HFF-Myc (cell line): Measurements from ENCODE around the gene SH3D19.
"Not testable (repeated sequence)": the region's sequence is repeated elsewhere in the genome, so short reads cannot be mapped to it uniquely, and the experiment has no call there.

Experiments
- DNase-seq: peaks from one replicate; pipeline ENCODE4 v3.0.0-alpha.2; 2011; ENCODE audit warnings: low read depth; ENCODE audit errors: extremely low read depth
- H3K4me3 ChIP-seq: replicated peaks from 2 replicates; pipeline ENCODE4 v1.5.1; 2011; ENCODE audit warnings: low read depth, mild to moderate bottlenecking, control low read depth, low read length
- CTCF ChIP-seq: IDR thresholded peaks from 2 replicates; pipeline ENCODE4 v1.5.1; 2012; ENCODE audit warnings: mild to moderate bottlenecking, low read depth, low read length, control low read depth; ENCODE audit errors: missing control alignments

Gene SH3D19

GRCh38 chr4:151323667-151324066, 1.7 kb downstream of the SH3D19 start:
- no peak for DNase-seq
- peak overlapping the region; percentile 51 for H3K4me3 ChIP-seq
- no peak for TF ChIP-seq CTCF

GRCh38 chr4:151322570-151322969, 2.8 kb downstream of the SH3D19 start:
- no peak for TF ChIP-seq CTCF
- DNase-seq = no peak
- no peak overlapping the region for H3K4me3 ChIP-seq

GRCh38 chr4:151322161-151322560, 3.2 kb downstream of the SH3D19 start:
- not testable (repeated sequence) for H3K4me3 ChIP-seq

GRCh38 chr4:151321586-151321985, 3.8 kb downstream of the SH3D19 start:
- no peak for TF ChIP-seq CTCF
- no peak overlapping the region for H3K4me3 ChIP-seq
- DNase-seq = no peak

More at GRCh38 chr4:151322161-151322560, 3.2 kb downstream of the SH3D19 start:
- DNase-seq = not testable (repeated sequence)

GRCh38 chr4:151319490-151319889, 5.9 kb downstream of the SH3D19 start:
- DNase-seq = no peak
- TF ChIP-seq CTCF = no peak
- no peak overlapping the region for H3K4me3 ChIP-seq

- H3K4me3 ChIP-seq = no peak overlapping the region
- no peak for TF ChIP-seq CTCF
- DNase-seq = no peak
These were observed 6.9 kb downstream of the SH3D19 start for GRCh38 chr4:151318307-151319006.

- TF ChIP-seq CTCF = no peak
- no peak for DNase-seq
- H3K4me3 ChIP-seq = no peak overlapping the region
These were observed 8.8 kb downstream of the SH3D19 start for GRCh38 chr4:151316645-151317044.
